ENCODE data around the gene SAT2.

DNA sequence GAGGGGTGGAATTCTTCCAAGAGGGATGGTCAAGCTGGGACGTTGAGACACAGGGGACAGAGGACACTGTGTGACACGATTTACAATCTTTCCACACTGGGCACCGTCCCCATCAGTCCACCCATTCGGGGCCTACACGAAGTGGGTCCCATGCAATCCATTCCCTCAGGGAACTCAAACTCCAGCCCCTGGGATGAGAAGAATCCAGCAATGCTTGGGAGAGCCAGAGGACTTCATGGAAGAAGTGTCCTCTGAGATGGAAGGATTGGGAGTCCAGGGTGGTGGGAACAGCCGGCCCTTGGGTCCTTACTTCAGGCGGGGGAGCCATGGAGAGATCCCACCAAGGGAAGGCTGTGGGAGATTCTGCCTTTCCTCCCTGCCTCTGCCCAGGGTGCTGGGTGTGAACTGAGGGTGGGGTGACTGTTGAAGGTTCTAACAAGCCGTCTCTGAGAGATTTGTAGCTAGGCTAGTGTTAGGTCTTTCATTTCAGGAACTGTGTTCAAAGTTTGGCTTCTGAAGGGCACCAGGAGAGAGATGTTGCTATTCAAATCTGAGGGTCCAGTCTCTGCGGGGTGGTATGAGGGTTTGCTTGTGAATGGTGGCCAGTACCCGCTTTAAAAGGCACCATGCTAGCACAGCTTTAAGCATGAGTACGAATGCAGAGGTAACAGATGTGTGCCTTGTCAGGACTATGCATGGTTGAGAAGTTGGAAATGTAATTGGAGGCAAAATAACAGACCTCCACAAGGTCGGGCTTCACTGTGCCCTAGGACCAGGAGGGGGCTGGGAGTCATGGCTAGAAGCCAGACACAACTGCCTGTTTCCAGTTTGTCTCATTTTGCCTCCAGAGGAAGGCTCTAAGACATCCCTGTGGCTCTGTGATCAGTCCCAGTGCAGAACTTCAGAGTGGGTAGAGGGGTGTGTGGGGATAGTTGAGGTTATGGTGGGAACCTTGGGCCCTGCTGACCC, 25.1 kb upstream of the SAT2 start:
- TF ChIP-seq EZH2 (IDR thresholded peaks at IDR 0.05) (no peak), POLR2A (IDR thresholded peaks at IDR 0.05; ENCODE audit: borderline replicate concordance, extremely low read depth, insufficient read depth, insufficient read length) (no peak), YY1 (IDR thresholded peaks at IDR 0.05; ENCODE audit: extremely low read depth, insufficient replicate concordance, low read depth, low read length) (no peak), ATF3 (IDR thresholded peaks at IDR 0.05) (no peak), POLR2AphosphoS5 (IDR thresholded peaks at IDR 0.05; ENCODE audit: low read depth, low read length) (no peak), REST (IDR thresholded peaks at IDR 0.05; ENCODE audit: low read depth) (no peak), ELF1 (IDR thresholded peaks at IDR 0.05; ENCODE audit: borderline replicate concordance, low read depth) (no peak)
- TF ChIP-seq, protein P1, sequence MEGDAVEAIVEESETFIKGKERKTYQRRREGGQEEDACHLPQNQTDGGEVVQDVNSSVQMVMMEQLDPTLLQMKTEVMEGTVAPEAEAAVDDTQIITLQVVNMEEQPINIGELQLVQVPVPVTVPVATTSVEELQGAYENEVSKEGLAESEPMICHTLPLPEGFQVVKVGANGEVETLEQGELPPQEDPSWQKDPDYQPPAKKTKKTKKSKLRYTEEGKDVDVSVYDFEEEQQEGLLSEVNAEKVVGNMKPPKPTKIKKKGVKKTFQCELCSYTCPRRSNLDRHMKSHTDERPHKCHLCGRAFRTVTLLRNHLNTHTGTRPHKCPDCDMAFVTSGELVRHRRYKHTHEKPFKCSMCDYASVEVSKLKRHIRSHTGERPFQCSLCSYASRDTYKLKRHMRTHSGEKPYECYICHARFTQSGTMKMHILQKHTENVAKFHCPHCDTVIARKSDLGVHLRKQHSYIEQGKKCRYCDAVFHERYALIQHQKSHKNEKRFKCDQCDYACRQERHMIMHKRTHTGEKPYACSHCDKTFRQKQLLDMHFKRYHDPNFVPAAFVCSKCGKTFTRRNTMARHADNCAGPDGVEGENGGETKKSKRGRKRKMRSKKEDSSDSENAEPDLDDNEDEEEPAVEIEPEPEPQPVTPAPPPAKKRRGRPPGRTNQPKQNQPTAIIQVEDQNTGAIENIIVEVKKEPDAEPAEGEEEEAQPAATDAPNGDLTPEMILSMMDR (IDR thresholded peaks at IDR 0.05 in 2 of 3, conservative IDR thresholded peaks at IDR 0.05 in 1 of 3; ENCODE audit: borderline replicate concordance in 1 of 3, insufficient read depth in 1 of 3, low read depth in 2 of 3, low read length in 2 of 3), result no peak

Measured in HCT116 (cell line).